Measurements from ENCODE around the gene DMBT1. TPM values are rescaled to one million over a fixed set of nuclear protein-coding genes. Genes with fewer than 3 reads are reported as not detected.
A peak's percentile ranks its signal among the peaks of the same experiment; 100 is the strongest.

DMBT1 gene
- total RNA-seq, 1 donor from 2014 or later, result not detected

- no peak for DNase-seq
- no peak for ATAC-seq (ENCODE audit: poor library complexity)
- intact Hi-C loops (cut with DNase I), result no loop called here
Observed at GRCh38 chr10:122657729-122658128, 97.2 kb downstream of the DMBT1 start.

GRCh38 chr10:122658356-122659049 is 97.9 kb downstream of the DMBT1 start:
- DNase-seq (no peak), ATAC-seq (ENCODE audit: poor library complexity) (no peak)
- intact Hi-C loops (cut with DNase I), result no loop called here

GRCh38 chr10:122659126-122659525 is 98.6 kb downstream of the DMBT1 start:
- intact Hi-C loops (cut with DNase I), result no loop called here
- ATAC-seq (ENCODE audit: poor library complexity) (no peak), DNase-seq (no peak)

- DNase-seq, result no peak
- no peak for ATAC-seq (ENCODE audit: poor library complexity)
- intact Hi-C loops (cut with DNase I), result no loop called here
Observed at GRCh38 chr10:122659651-122660050, 99.1 kb downstream of the DMBT1 start.

- intact Hi-C loops (cut with DNase I), result no loop called here
- ATAC-seq (ENCODE audit: poor library complexity), result no peak
- DNase-seq, result no peak
Observed at GRCh38 chr10:122660696-122661095, 100.1 kb downstream of the DMBT1 start.

GRCh38 chr10:122662231-122662630 is 101.7 kb downstream of the DMBT1 start:
- no peak for ATAC-seq (ENCODE audit: poor library complexity)
- intact Hi-C loops (cut with DNase I), result no loop called here

GRCh38 chr10:122663516-122664130 is 103.1 kb downstream of the DMBT1 start:
- intact Hi-C loops (cut with DNase I), result no loop called here
- no peak for ATAC-seq (ENCODE audit: poor library complexity)
- no peak for DNase-seq

More at GRCh38 chr10:122662231-122662630, 101.7 kb downstream of the DMBT1 start:
- DNase-seq, result no peak

GRCh38 chr10:122664501-122664900 is 103.9 kb downstream of the DMBT1 start:
- ATAC-seq (ENCODE audit: poor library complexity) (no peak), DNase-seq (no peak)
- intact Hi-C loops (cut with DNase I), result no loop called here

- intact Hi-C loops (cut with DNase I), result no loop called here
- ATAC-seq (ENCODE audit: poor library complexity) (no peak), DNase-seq (no peak)
Observed at GRCh38 chr10:122665329-122665860, 104.8 kb downstream of the DMBT1 start.

- intact Hi-C loops (cut with DNase I), result no loop called here
Observed at GRCh38 chr10:122665946-122666345, 105.4 kb downstream of the DMBT1 start.

GRCh38 chr10:122669045-122669444 is 108.5 kb downstream of the DMBT1 start:
- DNase-seq (no peak), ATAC-seq (ENCODE audit: poor library complexity) (no peak)
- intact Hi-C loops (cut with DNase I), result no loop called here

More at GRCh38 chr10:122665946-122666345, 105.4 kb downstream of the DMBT1 start:
- ATAC-seq (ENCODE audit: poor library complexity) (no peak), DNase-seq (no peak)

GRCh38 chr10:122669842-122670241 is 109.3 kb downstream of the DMBT1 start:
- DNase-seq (no peak), ATAC-seq (ENCODE audit: poor library complexity) (no peak)
- intact Hi-C loops (cut with DNase I), result no loop called here

- DNase-seq (no peak), ATAC-seq (ENCODE audit: poor library complexity) (no peak)
- intact Hi-C loops (cut with DNase I), result no loop called here
Observed at GRCh38 chr10:122671355-122671754, 110.8 kb downstream of the DMBT1 start.

GRCh38 chr10:122672655-122673054 is 112.1 kb downstream of the DMBT1 start:
- DNase-seq, result no peak
- intact Hi-C loops (cut with DNase I), result no loop called here
- ATAC-seq (ENCODE audit: poor library complexity), result no peak

- intact Hi-C loops (cut with DNase I), result no loop called here
- DNase-seq, result no peak
- ATAC-seq (ENCODE audit: poor library complexity), result no peak
Observed at GRCh38 chr10:122673269-122673668, 112.7 kb downstream of the DMBT1 start.

GRCh38 chr10:122673731-122674130 is 113.2 kb downstream of the DMBT1 start:
- ATAC-seq (ENCODE audit: poor library complexity) (no peak), DNase-seq (no peak)
- intact Hi-C loops (cut with DNase I), result no loop called here

GRCh38 chr10:122674781-122675180 is 114.2 kb downstream of the DMBT1 start:
- peak; percentile 80 for ATAC-seq (ENCODE audit: poor library complexity)
- intact Hi-C loops (cut with DNase I), result no loop called here
- peak; percentile 57 for DNase-seq

- no peak for DNase-seq
- peak; percentile 41 for ATAC-seq (ENCODE audit: poor library complexity)
Observed at GRCh38 chr10:122675278-122675677, 114.7 kb downstream of the DMBT1 start.

GRCh38 chr10:122678266-122678665 is 117.7 kb downstream of the DMBT1 start:
- DNase-seq (no peak), ATAC-seq (ENCODE audit: poor library complexity) (no peak)
- intact Hi-C loops (cut with DNase I), result no loop called here

More at GRCh38 chr10:122675278-122675677, 114.7 kb downstream of the DMBT1 start:
- intact Hi-C loops (cut with DNase I), result no loop called here

GRCh38 chr10:122682522-122682921 is 122.0 kb downstream of the DMBT1 start:
- peak; percentile 75 for ATAC-seq (ENCODE audit: poor library complexity)
- peak; percentile 61 for DNase-seq
- intact Hi-C loops (cut with DNase I), result no loop called here
